Right cardiac atrium (tissue), 5 donors: Measurements from ENCODE around the gene DAPK2. TPM values are rescaled to one million over a fixed set of nuclear protein-coding genes. Genes with fewer than 3 reads are reported as not detected.

Experiments
- ATAC-seq, 2 donors: fragments of 200-7000 bp; cut with Tn5 transposase; one replicate each; pipeline versions ENCODE4 v1.8.0 to v1.9.1; 2020; ENCODE audit warnings: moderate library complexity in 2 of 2, mild to moderate bottlenecking in 1 of 2
- DNase-seq, 3 donors: peaks; one replicate each; pipeline ENCODE4 v3.0.0-alpha.2; 2020
- H3K27ac ChIP-seq: one replicate; pipeline ENCODE4 v1.5.1; 2013; ENCODE audit warnings: mild to moderate bottlenecking, low read length, control low read depth, moderate library complexity
- H3K27me3 ChIP-seq: one replicate; pipeline ENCODE4 v1.6.1; 2013; ENCODE audit not compliant: control insufficient read depth, insufficient read depth
- H3K4me1 ChIP-seq: one replicate; pipeline ENCODE4 v1.6.1; 2013; ENCODE audit warnings: low read length; ENCODE audit not compliant: control insufficient read depth, insufficient read depth
- H3K4me3 ChIP-seq: one replicate; pipeline ENCODE4 v1.5.1; 2013; ENCODE audit warnings: low read length, control low read depth
- H3K9me3 ChIP-seq: one replicate; pipeline ENCODE4 v1.6.1; 2013; ENCODE audit warnings: low read length; ENCODE audit not compliant: control insufficient read depth
- WGBS: extraction: QIAGEN DNeasy Blood & Tissue Kit; methylation state at CpG from one replicate; pipeline ENCODE4 v1.1.7; 2013; 5-methylcytosine and 5-hydroxymethylcytosine counted together
- intact Hi-C, 4 donors: fragments of 100-400 bp; cut with DNase I; formaldehyde crosslinking; loops; one replicate each; pipeline versions ENCODE4 v1.11.0 to v1.14.0; 2022 to 2023
- polyA plus RNA-seq: library from polyadenylated mRNA; stranded (reverse); fragments of 200-250 nt; gene quantifications from one replicate; pipeline ENCODE4 v1.2.3, GENCODE V29; 2013
- total RNA-seq, 4 donors: library from RNA; stranded (reverse); fragmentation: NEBNext Ultra II Directional; extraction: Animal tissue kit (Norgen Biotek cat#: 25700); gene quantifications; one replicate each; pipeline ENCODE4 v1.2.1, GENCODE V29; 2021
- donor health status: healthy with polysubstance abuse.
- donor health status: DM: no; HTN: yes; CAD: no.
- donor health status: DM: no; HTN: no; CAD: no.
- donor health status: DM: no; HTN: yes; CAD: no; lungs with severe emphysema.
- donor health status: DM: yes; HTN: yes; CAD: no.

Gene DAPK2
- total and polyA plus RNA-seq, 5 donors, result 48.8 to 95.1 (median 83.6) TPM

DNA sequence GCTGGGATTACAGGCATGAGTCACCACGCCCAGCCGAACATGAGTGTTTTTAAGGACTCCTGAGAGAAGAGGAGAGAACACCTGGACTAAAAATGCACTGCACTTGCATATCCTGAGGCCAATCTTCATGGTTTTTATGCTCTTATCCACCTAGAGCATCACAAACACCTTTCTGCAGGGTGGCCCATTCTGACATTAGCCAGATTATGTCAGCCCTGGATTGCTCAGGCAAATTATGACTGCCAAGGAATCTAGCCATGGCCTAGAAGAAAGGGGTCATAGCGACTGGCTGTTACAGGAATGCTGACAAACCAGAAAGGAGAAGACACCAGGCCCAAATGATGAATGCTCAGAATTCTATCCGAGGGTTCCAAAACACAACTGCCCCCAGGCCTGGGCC is 171.7 kb downstream of the DAPK2 start:
- ATAC-seq, result no peak
- no peak overlapping the region for H3K4me3 ChIP-seq
- no peaks in the 10 kb centered on the region for H3K4me1 ChIP-seq
- H3K9me3 ChIP-seq, result no peaks in the 10 kb centered on the region
- H3K27ac ChIP-seq, result no peak overlapping the region
- intact Hi-C loops, result no loop called here
- WGBS, result 70% methylated on average over 4 of the region's 4 CpGs
- no peaks in the 10 kb centered on the region for H3K27me3 ChIP-seq
- DNase-seq, result no peak

DNA sequence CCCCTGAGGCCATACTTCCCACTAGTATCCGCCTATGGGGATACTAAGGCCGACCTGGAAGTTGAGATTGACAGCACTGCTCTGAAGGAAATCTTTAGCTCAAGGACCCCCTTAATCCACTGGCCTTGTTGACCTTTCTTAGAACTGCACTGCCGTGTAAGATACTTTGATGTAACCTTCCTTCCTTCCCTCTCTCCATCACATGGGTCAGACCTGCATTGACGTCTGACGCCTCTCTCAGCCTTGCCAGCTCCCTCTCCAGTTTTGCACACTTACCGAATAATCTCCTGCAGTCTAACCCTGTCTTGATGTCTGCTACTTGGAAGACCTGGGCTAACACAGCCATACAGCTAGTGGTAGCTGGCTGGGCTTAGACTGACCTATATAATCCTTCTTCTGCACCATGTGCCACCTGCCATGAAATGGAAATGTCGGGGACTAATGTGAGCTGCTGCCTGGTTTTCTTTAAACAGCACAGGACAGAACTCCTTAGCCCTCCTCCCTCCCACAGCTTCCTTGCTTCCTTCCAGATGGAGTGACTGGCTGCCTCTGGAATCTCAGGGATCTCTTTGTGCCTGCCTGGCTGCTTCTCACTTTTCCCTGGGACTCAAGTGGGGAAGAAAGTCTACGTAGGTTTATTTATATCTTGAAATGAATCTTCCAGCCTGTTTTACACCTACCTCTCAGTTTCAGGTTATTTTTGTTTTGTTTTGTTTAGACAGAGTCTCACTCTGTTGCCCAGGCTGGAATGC is 173.3 kb downstream of the DAPK2 start:
- DNase-seq (no peak), ATAC-seq (no peak)
- H3K9me3 ChIP-seq, result no peaks in the 10 kb centered on the region
- no peaks in the 10 kb centered on the region for H3K4me1 ChIP-seq
- 77% methylated on average over 8 of the region's 8 CpGs for WGBS
- intact Hi-C loops, result no loop called here
- H3K4me3 ChIP-seq, result no peak overlapping the region
- no peaks in the 10 kb centered on the region for H3K27me3 ChIP-seq
- H3K27ac ChIP-seq, result no peak overlapping the region

DNA sequence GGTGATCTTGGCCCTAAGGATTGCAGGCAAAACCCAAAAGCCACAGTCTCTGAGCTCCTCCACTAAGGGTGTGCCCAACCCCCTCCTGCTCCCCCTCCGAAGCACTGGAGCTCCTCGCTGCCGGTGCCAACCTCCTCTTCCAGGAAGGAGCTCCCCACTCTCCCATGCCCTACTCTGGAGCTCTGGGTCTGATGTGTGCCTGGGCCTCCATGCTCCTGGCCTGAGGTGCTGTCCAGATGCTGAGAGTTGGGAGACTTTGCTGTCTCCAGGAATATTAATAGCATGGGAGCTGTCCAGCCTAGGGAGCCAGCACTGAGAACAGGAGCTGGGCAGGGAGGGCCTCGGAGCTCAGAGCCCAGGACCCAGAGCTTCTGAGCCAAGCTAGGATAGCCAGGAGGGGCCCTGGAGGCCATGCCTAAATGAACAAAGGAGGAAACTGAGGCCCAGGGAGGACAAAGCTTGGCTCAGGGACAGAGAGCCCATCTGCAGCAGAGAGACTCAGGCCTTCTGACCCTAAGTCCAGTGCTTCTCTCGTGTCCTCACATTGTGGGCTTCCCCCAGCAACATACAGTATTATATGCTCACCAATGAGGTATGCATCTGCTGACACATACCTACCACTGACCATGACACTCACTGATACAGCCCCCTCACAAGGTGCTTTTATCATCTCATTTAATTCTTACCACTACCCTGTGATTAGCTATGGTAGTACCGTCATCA is 175.6 kb downstream of the DAPK2 start:
- no peaks in the 10 kb centered on the region for H3K9me3 ChIP-seq
- peak; percentile 87 to 88 for ATAC-seq
- no peaks in the 10 kb centered on the region for H3K27me3 ChIP-seq
- H3K27ac ChIP-seq, result no peak overlapping the region
- intact Hi-C loops, result no loop called here
- no peaks in the 10 kb centered on the region for H3K4me1 ChIP-seq
- WGBS, result 52% methylated on average over 6 of the region's 6 CpGs
- H3K4me3 ChIP-seq, result no peak overlapping the region
- peak; percentile 40 to 66 (median 53) for DNase-seq

DNA sequence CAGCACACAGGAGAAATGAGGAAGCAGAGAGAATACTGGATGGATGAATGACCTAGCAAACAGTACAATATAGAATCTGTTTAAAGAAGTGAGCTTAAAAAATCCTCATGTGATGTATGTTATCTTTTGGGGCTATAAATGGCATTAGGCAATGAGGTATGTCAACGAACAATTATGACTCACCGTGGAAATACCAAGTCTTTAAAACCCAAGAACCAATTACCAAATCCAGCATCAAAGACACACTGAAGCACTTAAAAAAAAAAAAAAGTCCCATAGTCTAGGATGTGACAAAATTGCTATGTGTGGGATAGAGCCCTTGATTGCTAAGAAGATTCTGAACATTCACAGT is 176.3 kb downstream of the DAPK2 start:
- intact Hi-C loops, result no loop called here
- DNase-seq, result no peak

DNA sequence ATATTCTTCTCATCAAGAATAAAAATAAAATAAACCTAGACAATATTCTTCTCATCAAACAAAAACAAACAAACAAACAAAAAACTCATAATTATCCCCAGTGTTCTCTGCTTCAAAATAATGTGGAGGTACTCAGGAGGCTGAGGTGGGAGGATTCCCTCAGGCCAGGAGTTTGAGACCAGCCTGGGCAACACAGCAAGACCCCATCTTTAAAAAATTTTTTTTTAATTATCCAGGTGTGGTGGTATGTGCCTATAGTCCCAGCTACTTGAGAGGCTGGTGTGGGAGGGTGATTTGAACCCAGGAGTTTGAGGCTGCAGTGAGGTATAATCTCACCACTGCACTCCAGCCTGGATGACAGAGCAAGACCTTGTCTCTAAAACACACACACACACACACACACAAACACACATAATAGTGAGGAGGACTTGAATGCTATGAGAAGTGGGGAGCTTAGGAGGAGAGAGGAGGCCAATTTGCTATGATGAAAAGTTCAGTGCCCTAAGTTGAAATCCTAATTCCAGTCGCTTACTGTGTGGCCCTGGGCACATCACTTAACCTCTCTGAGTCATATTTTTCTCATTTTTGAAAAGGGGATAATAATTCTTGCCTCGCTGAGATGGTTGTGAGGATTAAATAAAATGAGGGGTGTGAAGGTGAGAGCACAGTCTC is 176.8 kb downstream of the DAPK2 start:
- intact Hi-C loops, result no loop called here

More for the DNA sequence above, 176.3 kb downstream of the DAPK2 start:
- H3K4me1 ChIP-seq, result no peaks in the 10 kb centered on the region
- H3K9me3 ChIP-seq, result no peaks in the 10 kb centered on the region
- ATAC-seq, result no peak
- 57% methylated on average over 2 of the region's 2 CpGs for WGBS
- no peak overlapping the region for H3K27ac ChIP-seq
- H3K4me3 ChIP-seq, result no peak overlapping the region
- H3K27me3 ChIP-seq, result no peaks in the 10 kb centered on the region

DNA sequence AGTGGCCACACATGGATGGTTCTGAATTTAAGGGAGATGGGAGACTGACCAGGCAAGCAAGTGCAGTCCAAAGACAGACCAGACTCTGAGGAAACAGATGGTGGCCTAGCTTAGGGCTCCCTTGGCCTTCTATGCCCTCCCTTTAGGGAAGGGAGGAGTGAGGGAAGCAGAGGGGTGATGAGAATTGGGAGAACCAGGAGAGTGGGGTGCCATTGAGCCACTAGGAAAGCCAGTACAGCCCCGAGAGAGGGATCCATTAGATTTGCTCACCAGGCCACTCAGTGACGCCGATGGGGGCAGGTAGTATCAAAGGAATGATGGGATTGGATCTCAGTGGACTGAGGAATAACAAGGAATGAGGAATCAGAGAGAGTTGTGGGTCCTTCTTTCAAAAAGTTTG is 182.1 kb downstream of the DAPK2 start:
- WGBS, result 79% methylated on average over 3 of the region's 3 CpGs
- Histone ChIP-seq H3K9me3 (no peaks in the 10 kb centered on the region), H3K4me3 (no peak overlapping the region), H3K4me1 (peaks cover 2% of the 10 kb centered on the region), H3K27ac (no peak overlapping the region), H3K27me3 (no peaks in the 10 kb centered on the region)
- ATAC-seq, result no peak
- no peak for DNase-seq
- intact Hi-C loops, result no loop called here

More for the DNA sequence above, 176.8 kb downstream of the DAPK2 start:
- Histone ChIP-seq H3K27me3 (no peaks in the 10 kb centered on the region), H3K27ac (no peak overlapping the region), H3K4me1 (no peaks in the 10 kb centered on the region), H3K9me3 (no peaks in the 10 kb centered on the region), H3K4me3 (no peak overlapping the region)
- 78% methylated on average over 2 of the region's 2 CpGs for WGBS
- no peak for DNase-seq
- ATAC-seq, result no peak

DNA sequence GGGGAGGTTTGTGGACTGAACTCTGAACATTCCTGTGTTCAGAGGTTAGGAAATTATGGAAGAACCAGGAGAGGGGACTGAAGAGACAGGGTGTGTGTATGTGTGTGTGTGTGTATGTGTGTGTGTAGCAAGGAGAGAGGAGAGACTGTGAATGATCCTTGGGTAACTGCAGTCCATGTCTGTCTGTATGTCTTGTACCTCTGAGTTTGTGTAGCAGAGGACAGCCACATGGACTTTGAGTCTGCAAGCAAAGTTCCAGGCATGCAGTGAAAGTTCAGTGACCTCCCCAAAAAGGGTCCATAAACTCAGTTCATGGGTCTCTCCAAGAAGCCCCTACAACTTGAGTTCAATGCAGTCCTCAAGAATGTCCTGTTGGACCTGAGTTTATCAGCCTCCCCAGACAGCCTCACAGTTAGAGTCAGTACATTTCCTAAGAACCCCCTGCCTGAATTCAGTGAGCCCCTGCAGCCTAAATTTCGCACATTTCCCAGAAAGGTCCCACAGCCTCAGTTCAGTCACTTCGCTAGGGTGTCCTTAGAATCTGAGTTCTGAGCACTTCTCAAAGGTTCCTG is 184.3 kb downstream of the DAPK2 start:
- Histone ChIP-seq H3K4me3 (no peak overlapping the region), H3K27ac (no peak overlapping the region), H3K9me3 (no peaks in the 10 kb centered on the region), H3K27me3 (no peaks in the 10 kb centered on the region), H3K4me1 (peaks cover 9% of the 10 kb centered on the region)
- DNase-seq (no peak), ATAC-seq (no peak)
- 99% methylated on average over 2 of the region's 2 CpGs for WGBS
- intact Hi-C loops, result no loop called here

DNA sequence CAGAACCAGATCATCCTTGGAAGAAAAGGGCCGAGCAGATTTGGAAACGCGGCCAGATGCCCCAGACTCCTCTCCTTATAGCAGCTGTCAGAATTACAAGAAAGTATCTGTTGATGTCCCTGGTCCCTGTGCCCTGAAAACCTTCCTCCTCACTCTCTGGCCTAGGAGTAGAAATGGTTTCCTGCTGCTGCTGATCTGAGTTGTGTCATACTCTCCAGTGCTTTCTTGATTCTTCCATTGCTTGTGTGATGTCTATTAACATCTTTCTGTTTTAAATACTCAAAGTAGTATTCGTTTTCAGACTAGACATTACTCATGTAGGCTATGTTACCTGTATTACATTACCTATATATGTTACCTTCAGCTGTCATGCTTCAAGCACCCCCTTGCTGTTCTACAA is 185.7 kb downstream of the DAPK2 start:
- H3K4me1 ChIP-seq, result peaks cover 9% of the 10 kb centered on the region
- intact Hi-C loops, result no loop called here
- DNase-seq, result no peak
- no peak overlapping the region for H3K27ac ChIP-seq
- 64% methylated on average over 4 of the region's 4 CpGs for WGBS
- H3K27me3 ChIP-seq, result no peaks in the 10 kb centered on the region
- no peaks in the 10 kb centered on the region for H3K9me3 ChIP-seq
- no peak overlapping the region for H3K4me3 ChIP-seq
- no peak for ATAC-seq

DNA sequence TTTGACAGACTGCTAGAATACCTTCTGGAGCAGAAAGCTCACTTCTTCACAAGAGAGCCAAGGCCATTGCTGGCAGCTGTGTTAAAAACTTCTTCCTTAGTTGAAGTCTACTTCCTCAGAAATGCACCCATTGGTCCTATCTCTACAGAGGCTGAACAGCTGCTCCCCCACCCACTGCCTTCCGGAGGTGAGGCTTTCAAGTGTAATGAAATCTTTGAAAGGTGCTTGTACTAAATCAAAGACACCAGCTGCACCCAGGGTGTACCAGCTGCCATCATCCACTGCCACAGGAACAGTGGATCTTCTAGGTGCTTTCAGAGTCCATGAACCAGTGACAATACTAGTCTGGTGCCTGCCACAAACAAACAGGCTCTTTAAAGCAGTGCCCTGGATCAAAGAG is 186.1 kb downstream of the DAPK2 start:
- Histone ChIP-seq H3K9me3 (no peaks in the 10 kb centered on the region), H3K4me1 (peaks cover 9% of the 10 kb centered on the region), H3K27ac (no peak overlapping the region), H3K27me3 (no peaks in the 10 kb centered on the region), H3K4me3 (no peak overlapping the region)
- DNase-seq (peak in 1 of 3 donors; percentile 57), ATAC-seq (peak in 1 of 2 donors; percentile 27)
- 61% methylated on average over 1 of the region's 1 CpG for WGBS
- intact Hi-C loops, result no loop called here

DNA sequence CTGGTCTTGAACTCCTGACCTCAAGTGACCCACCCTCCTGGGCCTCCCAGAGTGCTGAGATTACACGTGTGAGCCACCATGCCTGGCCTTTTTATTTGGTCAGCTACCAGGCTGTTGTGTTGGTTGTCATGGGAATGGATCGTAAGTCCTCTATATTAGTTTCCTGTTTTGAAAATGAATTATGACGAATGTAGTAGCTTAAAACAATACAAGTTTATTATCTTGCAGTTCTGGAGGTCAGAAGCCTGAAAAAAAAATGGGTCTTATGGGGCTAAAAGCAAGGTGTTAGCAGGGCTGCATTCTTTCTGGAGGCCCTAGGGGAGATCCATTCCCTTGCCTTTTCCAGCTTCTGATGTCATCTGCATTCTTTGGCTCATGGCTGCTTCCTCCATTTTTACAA is 187.4 kb downstream of the DAPK2 start:
- ATAC-seq (peak; percentile 57 to 72), DNase-seq (peak in 1 of 3 donors; percentile 23)
- intact Hi-C loops, result no loop called here

DNA sequence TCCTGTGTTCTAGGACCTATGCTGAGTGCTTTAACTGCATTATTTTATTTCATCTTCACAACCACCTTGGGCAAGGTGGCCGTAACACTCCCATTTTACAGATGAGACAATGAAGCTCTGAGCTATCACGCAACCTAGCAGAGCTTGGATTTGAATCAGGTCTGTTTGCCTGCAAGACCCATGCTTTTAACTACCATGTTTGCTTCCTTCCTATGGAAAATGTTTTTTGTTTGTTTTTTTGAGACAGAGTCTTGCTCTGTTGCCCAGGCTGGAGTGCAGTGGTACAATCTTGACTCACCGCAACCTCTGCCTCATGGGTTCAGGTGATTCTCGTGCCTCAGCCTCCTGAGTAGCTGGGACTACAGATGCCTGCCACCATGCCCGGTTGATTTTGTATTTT is 187.8 kb downstream of the DAPK2 start:
- Histone ChIP-seq H3K4me1 (peaks cover 9% of the 10 kb centered on the region), H3K4me3 (no peak overlapping the region), H3K9me3 (no peaks in the 10 kb centered on the region), H3K27me3 (no peaks in the 10 kb centered on the region), H3K27ac (peak overlapping the region; percentile 36)
- intact Hi-C loops, result no loop called here
- no peak for DNase-seq
- 89% methylated on average over 5 of the region's 5 CpGs for WGBS
- no peak for ATAC-seq

More for the DNA sequence above, 187.4 kb downstream of the DAPK2 start:
- Histone ChIP-seq H3K27me3 (no peaks in the 10 kb centered on the region), H3K27ac (peak overlapping the region; percentile 36), H3K4me3 (no peak overlapping the region), H3K9me3 (no peaks in the 10 kb centered on the region), H3K4me1 (peaks cover 9% of the 10 kb centered on the region)
- 35% methylated on average over 3 of the region's 3 CpGs for WGBS
